Chondrocyte (in vitro differentiated cells): ENCODE data around the gene ZNF429. TPM values are rescaled to one million over a fixed set of nuclear protein-coding genes. Genes with fewer than 3 reads are reported as not detected.
"Not testable (repeated sequence)": the region's sequence is repeated elsewhere in the genome, so short reads cannot be mapped to it uniquely, and the experiment has no call there.

Experiments used
- DNase-seq: peaks from one replicate; pipeline ENCODE4 v3.0.0; 2021; ENCODE audit warnings: mixed read lengths, low spot score
- H3K27ac Mint-ChIP-seq: one replicate; pipeline ENCODE4 v1.8.0; 2021; ENCODE audit warnings: mild to moderate bottlenecking, moderate library complexity, mixed read lengths; ENCODE audit not compliant: unreplicated experiment
- H3K27me3 Mint-ChIP-seq: 2 replicates; pipeline ENCODE4 v1.8.0; 2021; ENCODE audit warnings: low read depth, mixed read lengths
- H3K36me3 Mint-ChIP-seq: 2 replicates; pipeline ENCODE4 v1.8.0; 2021; ENCODE audit warnings: low read depth, mixed read lengths
- H3K4me1 Mint-ChIP-seq: 2 replicates; pipeline ENCODE4 v1.8.0; 2021; ENCODE audit warnings: low read depth, mild to moderate bottlenecking, mixed read lengths
- H3K4me3 Mint-ChIP-seq: one replicate; pipeline ENCODE4 v1.8.0; 2021; ENCODE audit warnings: mild to moderate bottlenecking, moderate library complexity, mixed read lengths; ENCODE audit not compliant: unreplicated experiment
- H3K9me3 Mint-ChIP-seq: 2 replicates; pipeline ENCODE4 v1.8.0; 2021; ENCODE audit warnings: low read depth, mixed read lengths
- total RNA-seq: library from RNA; stranded (reverse); gene quantifications from 3 replicates; pipeline ENCODE4 v1.2.1, GENCODE V29; 2021
- TF ChIP-seq, protein P1 (sequence below): fragments of 200-600 bp; sonication (generic); IDR thresholded peaks from 2 replicates; pipeline ENCODE4 v1.5.0; 2021; ENCODE audit warnings: antibody characterized with exemption, mild to moderate bottlenecking, moderate library complexity

The ZNF429 gene
- total RNA-seq, 1 donor from 2014 or later = 6.7 TPM

DNA sequence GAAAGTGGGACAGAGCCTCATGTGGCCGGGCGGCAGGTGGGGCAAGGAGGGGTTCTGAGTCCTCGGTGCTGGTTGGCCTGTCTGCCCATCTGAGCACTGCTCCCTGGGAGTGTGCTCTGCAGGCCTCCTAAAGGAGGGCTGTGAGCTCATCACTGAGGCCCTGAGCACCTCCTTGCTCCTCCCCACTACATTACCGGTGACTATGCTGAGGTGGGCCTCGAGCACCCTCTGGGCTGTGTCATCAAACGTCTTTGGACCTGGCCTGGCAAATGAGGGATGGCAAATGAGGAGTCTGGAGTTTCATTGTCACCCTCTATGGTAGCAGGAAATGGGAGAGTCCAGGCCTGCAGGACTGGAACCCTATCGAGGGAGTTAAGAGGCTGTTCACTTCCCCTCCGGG is 38.8 kb upstream of the ZNF429 start:
- DNase-seq = no peak
- no peaks in the 10 kb centered on the region for H3K36me3 Mint-ChIP-seq
- no peak overlapping the region for H3K27ac Mint-ChIP-seq
- no peaks in the 10 kb centered on the region for H3K27me3 Mint-ChIP-seq
- TF ChIP-seq, protein P1, sequence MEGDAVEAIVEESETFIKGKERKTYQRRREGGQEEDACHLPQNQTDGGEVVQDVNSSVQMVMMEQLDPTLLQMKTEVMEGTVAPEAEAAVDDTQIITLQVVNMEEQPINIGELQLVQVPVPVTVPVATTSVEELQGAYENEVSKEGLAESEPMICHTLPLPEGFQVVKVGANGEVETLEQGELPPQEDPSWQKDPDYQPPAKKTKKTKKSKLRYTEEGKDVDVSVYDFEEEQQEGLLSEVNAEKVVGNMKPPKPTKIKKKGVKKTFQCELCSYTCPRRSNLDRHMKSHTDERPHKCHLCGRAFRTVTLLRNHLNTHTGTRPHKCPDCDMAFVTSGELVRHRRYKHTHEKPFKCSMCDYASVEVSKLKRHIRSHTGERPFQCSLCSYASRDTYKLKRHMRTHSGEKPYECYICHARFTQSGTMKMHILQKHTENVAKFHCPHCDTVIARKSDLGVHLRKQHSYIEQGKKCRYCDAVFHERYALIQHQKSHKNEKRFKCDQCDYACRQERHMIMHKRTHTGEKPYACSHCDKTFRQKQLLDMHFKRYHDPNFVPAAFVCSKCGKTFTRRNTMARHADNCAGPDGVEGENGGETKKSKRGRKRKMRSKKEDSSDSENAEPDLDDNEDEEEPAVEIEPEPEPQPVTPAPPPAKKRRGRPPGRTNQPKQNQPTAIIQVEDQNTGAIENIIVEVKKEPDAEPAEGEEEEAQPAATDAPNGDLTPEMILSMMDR = no peak
- H3K4me3 Mint-ChIP-seq = no peak overlapping the region
- H3K4me1 Mint-ChIP-seq = peaks cover 9% of the 10 kb centered on the region
- H3K9me3 Mint-ChIP-seq = no peaks in the 10 kb centered on the region

DNA sequence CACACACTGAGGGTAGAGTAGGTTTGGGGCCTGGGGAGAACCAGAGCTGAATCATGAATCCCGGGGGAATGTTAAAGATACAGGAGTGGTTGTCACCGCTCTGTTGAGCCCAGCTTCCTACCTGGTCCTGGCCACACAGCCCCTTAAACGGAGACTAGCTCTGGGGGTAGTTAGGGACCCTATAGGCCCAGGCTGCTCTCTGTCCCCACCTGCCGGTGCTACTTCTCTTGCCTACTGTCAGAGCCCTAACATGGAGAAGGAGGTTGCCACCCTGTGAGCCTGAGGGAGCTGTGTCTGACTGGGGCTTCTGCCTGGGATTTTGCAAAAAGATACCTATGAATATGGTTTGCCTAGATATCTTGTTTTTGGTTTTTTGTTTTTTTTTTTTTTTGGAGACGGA is 36.6 kb upstream of the ZNF429 start:
- no peaks in the 10 kb centered on the region for H3K36me3 Mint-ChIP-seq
- no peak overlapping the region for H3K4me3 Mint-ChIP-seq

DNA sequence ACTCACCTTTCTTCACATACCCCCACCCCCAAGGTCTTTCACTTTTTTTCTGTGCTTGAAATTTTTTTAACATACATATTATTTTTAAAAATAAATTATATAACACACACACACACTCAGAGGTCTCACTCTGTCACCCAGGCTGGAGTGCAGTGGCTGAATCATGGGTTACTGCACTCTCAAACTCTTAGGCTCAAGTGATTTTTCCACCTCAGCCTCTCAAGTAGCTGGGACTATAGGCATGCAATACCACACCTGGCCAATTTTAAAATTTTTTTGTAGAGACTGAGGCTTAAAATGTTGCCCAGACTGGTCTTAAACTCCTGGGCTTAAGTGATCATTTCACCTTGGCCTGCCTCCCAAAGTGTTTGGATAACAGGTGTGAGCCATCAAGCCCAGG is 32.9 kb upstream of the ZNF429 start:
- Mint-ChIP-seq H3K27ac (no peak overlapping the region), H3K27me3 (no peaks in the 10 kb centered on the region), H3K4me1 (peaks cover 4% of the 10 kb centered on the region), H3K36me3 (no peaks in the 10 kb centered on the region), H3K9me3 (no peaks in the 10 kb centered on the region), H3K4me3 (no peak overlapping the region)
- no peak for DNase-seq
- TF ChIP-seq, protein P1 = no peak

More for the DNA sequence above, 36.6 kb upstream of the ZNF429 start:
- TF ChIP-seq, protein P1 = no peak
- DNase-seq = no peak
- Mint-ChIP-seq H3K27ac (no peak overlapping the region), H3K27me3 (no peaks in the 10 kb centered on the region), H3K4me1 (peaks cover 3% of the 10 kb centered on the region), H3K9me3 (no peaks in the 10 kb centered on the region)

- H3K27me3 Mint-ChIP-seq = no peaks in the 10 kb centered on the region
- no peak for DNase-seq
- H3K4me3 Mint-ChIP-seq = peak overlapping the region; percentile 79
- TF ChIP-seq, protein P1 = peak; percentile 55
- no peaks in the 10 kb centered on the region for H3K9me3 Mint-ChIP-seq
- H3K27ac Mint-ChIP-seq = no peak overlapping the region
- H3K4me1 Mint-ChIP-seq = peaks cover 4% of the 10 kb centered on the region
- H3K36me3 Mint-ChIP-seq = no peaks in the 10 kb centered on the region
These were observed 30.7 kb upstream of the ZNF429 start for GRCh38 chr19:21474671-21475181.

- not testable (repeated sequence) for H3K27ac Mint-ChIP-seq, H3K36me3 Mint-ChIP-seq, H3K4me1 Mint-ChIP-seq, H3K9me3 Mint-ChIP-seq, H3K4me3 Mint-ChIP-seq, H3K27me3 Mint-ChIP-seq
- DNase-seq = peak; percentile 53
These were observed 23.0 kb upstream of the ZNF429 start for GRCh38 chr19:21482361-21482760.

DNA sequence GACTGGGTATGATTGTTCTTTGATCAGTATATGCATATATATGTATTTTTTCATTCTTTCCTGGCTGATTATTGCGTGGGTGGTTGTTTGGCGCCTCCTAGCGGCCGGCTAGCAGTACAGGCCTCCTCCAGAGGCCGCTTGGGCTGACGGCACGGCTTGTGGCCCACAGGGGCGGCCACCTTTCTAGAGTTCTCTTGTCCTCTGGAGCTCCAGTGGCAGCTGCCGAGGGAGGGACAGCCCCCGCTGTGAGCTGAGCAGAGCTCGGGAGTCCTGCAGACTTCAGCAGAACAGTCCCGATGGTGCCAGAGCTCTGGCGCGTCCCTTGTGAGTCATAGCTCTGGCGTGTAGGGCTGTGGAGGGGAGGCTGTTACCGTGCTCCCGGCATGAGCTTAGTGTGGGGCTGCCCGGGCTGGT is 22.5 kb upstream of the ZNF429 start:
- H3K27me3 Mint-ChIP-seq = no peaks in the 10 kb centered on the region
- H3K27ac Mint-ChIP-seq = no peak overlapping the region
- TF ChIP-seq, protein P1 = peak; percentile 73
- peaks cover 2% of the 10 kb centered on the region for H3K36me3 Mint-ChIP-seq
- no peak for DNase-seq
- H3K4me1 Mint-ChIP-seq = no peaks in the 10 kb centered on the region
- H3K4me3 Mint-ChIP-seq = no peak overlapping the region
- peaks cover 7% of the 10 kb centered on the region for H3K9me3 Mint-ChIP-seq
